ENCODE data around the gene NKIRAS1.

DNA sequence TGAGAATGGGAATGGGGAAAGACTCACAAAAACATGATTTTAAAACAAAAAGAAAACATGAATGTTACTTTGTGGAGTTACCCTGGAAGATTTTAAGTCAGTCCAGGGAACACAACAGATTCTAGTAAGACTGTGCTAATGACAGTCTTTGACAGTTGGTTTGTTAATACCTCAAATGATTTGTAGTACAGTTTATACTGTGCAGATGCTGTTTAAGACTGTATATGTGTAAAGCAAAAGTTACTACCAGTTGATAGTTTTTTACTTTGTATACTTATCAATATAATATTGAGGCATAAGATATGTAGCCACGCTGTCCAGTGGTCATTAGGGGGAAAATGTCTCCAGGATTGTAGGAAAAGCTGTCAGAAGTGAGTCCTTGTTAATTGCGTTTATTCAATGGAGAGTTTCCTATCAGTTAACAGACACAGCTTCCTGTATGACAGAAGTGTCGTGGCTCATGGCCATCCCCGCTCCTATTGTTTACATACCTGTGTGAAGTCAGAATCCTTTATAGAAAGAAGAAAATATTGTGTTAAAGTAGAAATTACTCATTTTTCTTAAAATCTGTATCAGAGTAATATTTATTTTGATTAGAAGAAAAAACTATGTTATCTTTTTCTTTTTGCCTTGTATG, 36.0 kb downstream of the NKIRAS1 start:
- TF ChIP-seq, protein P1, sequence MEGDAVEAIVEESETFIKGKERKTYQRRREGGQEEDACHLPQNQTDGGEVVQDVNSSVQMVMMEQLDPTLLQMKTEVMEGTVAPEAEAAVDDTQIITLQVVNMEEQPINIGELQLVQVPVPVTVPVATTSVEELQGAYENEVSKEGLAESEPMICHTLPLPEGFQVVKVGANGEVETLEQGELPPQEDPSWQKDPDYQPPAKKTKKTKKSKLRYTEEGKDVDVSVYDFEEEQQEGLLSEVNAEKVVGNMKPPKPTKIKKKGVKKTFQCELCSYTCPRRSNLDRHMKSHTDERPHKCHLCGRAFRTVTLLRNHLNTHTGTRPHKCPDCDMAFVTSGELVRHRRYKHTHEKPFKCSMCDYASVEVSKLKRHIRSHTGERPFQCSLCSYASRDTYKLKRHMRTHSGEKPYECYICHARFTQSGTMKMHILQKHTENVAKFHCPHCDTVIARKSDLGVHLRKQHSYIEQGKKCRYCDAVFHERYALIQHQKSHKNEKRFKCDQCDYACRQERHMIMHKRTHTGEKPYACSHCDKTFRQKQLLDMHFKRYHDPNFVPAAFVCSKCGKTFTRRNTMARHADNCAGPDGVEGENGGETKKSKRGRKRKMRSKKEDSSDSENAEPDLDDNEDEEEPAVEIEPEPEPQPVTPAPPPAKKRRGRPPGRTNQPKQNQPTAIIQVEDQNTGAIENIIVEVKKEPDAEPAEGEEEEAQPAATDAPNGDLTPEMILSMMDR (conservative IDR thresholded peaks at IDR 0.05; ENCODE audit: low read length) = no peak
- TF ChIP-seq EZH2phosphoT487 (IDR thresholded peaks at IDR 0.05; ENCODE audit: borderline replicate concordance, low read depth, low read length) = no peak

Measured in OCI-LY7 (cell line).